Measurements from ENCODE around the gene RMND1. TPM values are rescaled to one million over a fixed set of nuclear protein-coding genes. Genes with fewer than 3 reads are reported as not detected.
A peak's percentile ranks its signal among the peaks of the same experiment; 100 is the strongest.

The RMND1 gene
- total and polyA plus RNA-seq, 9 of the 15 experiments (the other 6 are each of a cell fraction or from before 2014, with no cell fraction given): 26.9 to 47.8 (median 36.2) TPM

- TF ChIP-seq TFAP4 (CRISPR knock-in tag; IDR thresholded peaks at IDR 0.05; ENCODE audit: borderline replicate concordance) (peak; percentile 97), STAG1 (CRISPR knock-in tag; IDR thresholded peaks at IDR 0.05; ENCODE audit: borderline replicate concordance) (no peak), TEAD1 (CRISPR knock-in tag; IDR thresholded peaks at IDR 0.05) (no peak), UBTF (IDR thresholded peaks at IDR 0.05; ENCODE audit: borderline replicate concordance in 1 of 2, low read depth in 2 of 2, low read length in 2 of 2) (no peak; a peak in 2 of 4 replicates), STAT6 (CRISPR knock-in tag; IDR thresholded peaks at IDR 0.05) (no peak), KDM5B (IDR thresholded peaks at IDR 0.05; ENCODE audit: insufficient replicate concordance, low read depth, low read length) (no peak), RBBP5 (IDR thresholded peaks at IDR 0.05; ENCODE audit: borderline replicate concordance, insufficient read depth, low read length, poor library complexity, severe bottlenecking) (peak; percentile 37), TAF1 (IDR thresholded peaks at IDR 0.05; ENCODE audit: control insufficient read depth, extremely low read depth, insufficient read depth, low read length, severe bottlenecking) (peak; percentile 85), ZSCAN29 (IDR thresholded peaks at IDR 0.05) (no peak), ELF4 (CRISPR knock-in tag; IDR thresholded peaks at IDR 0.05) (no peak), TAL1 (IDR thresholded peaks at IDR 0.05) (no peak), DIDO1 (tag; IDR thresholded peaks at IDR 0.05; ENCODE audit: low read depth) (no peak), ZNF23 (CRISPR knock-in tag; IDR thresholded peaks at IDR 0.05) (no peak), PATZ1 (CRISPR knock-in tag; IDR thresholded peaks at IDR 0.05; ENCODE audit: borderline replicate concordance) (no peak), ZFP91 (CRISPR knock-in tag; IDR thresholded peaks at IDR 0.05) (no peak)
Observed at GRCh38 chr6:151390276-151390850, 61.6 kb downstream of the RMND1 start (continued).

Measured in K562 (cell line).